GM10248 (cell line): ENCODE results near the gene IFIT3.
A peak's percentile ranks its signal among the peaks of the same experiment; 100 is the strongest.

Source experiments
- CTCF ChIA-PET: fragments of 300-600 bp; sonication (Branson Sonifier 250); formaldehyde crosslinking; extraction: SDS; loops from one replicate; lab custom pipeline; 2021; ENCODE audit warnings: antibody characterized with exemption; lab: Yijun Ruan, JAX
- POLR2A ChIA-PET: fragments of 350-650 bp; sonication (Branson Sonifier 250); formaldehyde crosslinking; extraction: SDS; loops from one replicate; lab custom pipeline; 2020; ENCODE audit warnings: antibody characterized with exemption; lab: Yijun Ruan, JAX
- DNase-seq: peaks from one replicate; pipeline ENCODE4 v3.0.0; 2012; ENCODE audit errors: extremely low spot score
- CTCF ChIP-seq: IDR thresholded peaks from 2 replicates; pipeline ENCODE4 v1.5.1; 2012; ENCODE audit warnings: mild to moderate bottlenecking, low read depth; ENCODE audit errors: extremely low read depth, missing control alignments, control extremely low read depth

IFIT3 gene

GRCh38 chr10:89351780-89352597 is 24.2 kb downstream of the IFIT3 start:
- DNase-seq = peak; percentile 24
- TF ChIP-seq CTCF = no peak
- ChIA-PET CTCF (interaction anchor here (1.3 to 3.0 kb wide), 3 partner anchors 12 to 38 kb away, joined by 4 to 26 read pairs (median 7); no protein-coding TSS in a partner anchor), POLR2A (no interaction called here)

GRCh38 chr10:89352802-89353201 is 25.0 kb downstream of the IFIT3 start:
- ChIA-PET CTCF (interaction anchor here (1.3 to 3.0 kb wide), 3 partner anchors 11 to 37 kb away, joined by 4 to 26 read pairs (median 7); no protein-coding TSS in a partner anchor), POLR2A (no interaction called here)
- no peak for DNase-seq

GRCh38 chr10:89355394-89355931 is 27.7 kb downstream of the IFIT3 start:
- CTCF ChIA-PET = interaction anchor here (1.1 to 7.0 kb wide), 5 partner anchors 8 to 17 kb away, joined by 3 to 46 read pairs (median 5); no protein-coding TSS in a partner anchor
- POLR2A ChIA-PET = no interaction called here
- TF ChIP-seq CTCF = no peak
- DNase-seq = no peak

More at GRCh38 chr10:89352802-89353201, 25.0 kb downstream of the IFIT3 start:
- no peak for TF ChIP-seq CTCF

- no peak for TF ChIP-seq CTCF
- CTCF ChIA-PET = interaction anchor here (1.4 to 7.0 kb wide), 2 partner anchors 11 to 27 kb away, joined by 3 to 46 read pairs; no protein-coding TSS in a partner anchor
- POLR2A ChIA-PET = no interaction called here
- no peak for DNase-seq
Observed at GRCh38 chr10:89357096-89357495, 29.3 kb downstream of the IFIT3 start.

- DNase-seq = no peak
- CTCF ChIA-PET = interaction anchor here (1.4 to 7.0 kb wide), 3 partner anchors 11 to 140 kb away, joined by 3 to 46 read pairs (median 3); no protein-coding TSS in a partner anchor
- TF ChIP-seq CTCF = no peak
- POLR2A ChIA-PET = no interaction called here
Observed at GRCh38 chr10:89357975-89358374, 30.2 kb downstream of the IFIT3 start.

- POLR2A ChIA-PET = no interaction called here
- no peak for DNase-seq
- CTCF ChIA-PET = interaction anchor here (7.0 kb wide), 1 partner anchor 8 kb away, joined by 46 read pairs; no protein-coding TSS in a partner anchor
- no peak for TF ChIP-seq CTCF
Observed at GRCh38 chr10:89360157-89360556, 32.4 kb downstream of the IFIT3 start.
